ENCODE results near the gene DERA.

DNA sequence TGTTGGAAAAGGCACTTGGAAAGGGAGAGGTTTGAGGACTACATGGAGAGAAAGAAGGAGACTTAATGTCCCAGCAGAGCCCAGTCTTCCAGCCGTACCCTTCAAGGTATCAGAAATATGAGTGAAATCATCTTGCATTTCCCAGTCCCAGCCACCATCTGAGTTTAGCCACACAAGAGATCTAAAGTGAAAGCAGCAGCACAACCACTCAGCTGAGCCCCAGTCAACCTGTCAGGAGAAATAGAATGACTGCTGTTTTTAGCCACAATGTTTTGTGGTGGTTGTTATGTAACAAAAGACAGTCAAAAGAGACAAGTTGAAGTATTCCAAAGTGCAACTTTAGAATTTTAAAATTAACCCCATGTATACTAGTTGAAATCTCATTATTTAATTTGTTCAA, 28.0 kb downstream of the DERA start:
- TF ChIP-seq SUZ12 (IDR thresholded peaks at IDR 0.05; ENCODE audit: extremely low read depth, insufficient read depth, insufficient read length) (no peak), YY1 (IDR thresholded peaks at IDR 0.05; ENCODE audit: insufficient read depth, insufficient read length) (no peak)

All from NT2/D1 (cell line).